ENCODE measurements around the gene ELAPOR1.

DNA sequence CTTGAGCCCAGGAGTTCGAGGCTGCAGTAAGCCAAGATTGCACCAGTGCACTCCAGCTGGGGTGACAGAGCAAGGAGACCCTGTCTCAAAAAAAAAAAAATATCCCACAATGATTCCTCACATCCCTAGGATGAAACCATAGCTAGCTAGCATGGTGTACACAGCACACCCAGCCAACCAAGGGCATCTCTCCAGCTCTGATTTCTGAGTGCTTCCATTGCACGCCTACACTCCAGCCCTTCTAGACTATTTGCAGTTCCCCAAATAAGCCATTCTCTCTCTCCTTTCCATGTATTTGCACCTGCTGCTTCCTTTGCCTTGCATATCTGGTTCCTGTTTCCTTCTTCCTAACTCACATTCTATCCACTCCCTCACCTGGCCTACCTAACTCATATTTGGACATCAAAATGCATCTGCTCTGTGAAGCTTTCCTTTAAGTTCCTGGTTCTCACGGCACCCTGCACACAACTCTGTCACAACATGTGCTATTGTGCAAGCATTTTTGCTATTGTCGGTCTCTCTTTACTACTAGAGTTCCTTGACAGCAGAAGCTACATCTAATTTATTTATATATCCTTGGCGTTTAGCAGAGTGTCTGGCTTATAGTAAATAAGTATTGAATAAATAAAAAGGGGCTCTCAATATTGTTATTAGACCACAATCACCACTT is 2.4 kb upstream of the ELAPOR1 start:
- TF ChIP-seq POLR2AphosphoS5 (IDR thresholded peaks at IDR 0.05) = no peak
- TF ChIP-seq, protein P1, sequence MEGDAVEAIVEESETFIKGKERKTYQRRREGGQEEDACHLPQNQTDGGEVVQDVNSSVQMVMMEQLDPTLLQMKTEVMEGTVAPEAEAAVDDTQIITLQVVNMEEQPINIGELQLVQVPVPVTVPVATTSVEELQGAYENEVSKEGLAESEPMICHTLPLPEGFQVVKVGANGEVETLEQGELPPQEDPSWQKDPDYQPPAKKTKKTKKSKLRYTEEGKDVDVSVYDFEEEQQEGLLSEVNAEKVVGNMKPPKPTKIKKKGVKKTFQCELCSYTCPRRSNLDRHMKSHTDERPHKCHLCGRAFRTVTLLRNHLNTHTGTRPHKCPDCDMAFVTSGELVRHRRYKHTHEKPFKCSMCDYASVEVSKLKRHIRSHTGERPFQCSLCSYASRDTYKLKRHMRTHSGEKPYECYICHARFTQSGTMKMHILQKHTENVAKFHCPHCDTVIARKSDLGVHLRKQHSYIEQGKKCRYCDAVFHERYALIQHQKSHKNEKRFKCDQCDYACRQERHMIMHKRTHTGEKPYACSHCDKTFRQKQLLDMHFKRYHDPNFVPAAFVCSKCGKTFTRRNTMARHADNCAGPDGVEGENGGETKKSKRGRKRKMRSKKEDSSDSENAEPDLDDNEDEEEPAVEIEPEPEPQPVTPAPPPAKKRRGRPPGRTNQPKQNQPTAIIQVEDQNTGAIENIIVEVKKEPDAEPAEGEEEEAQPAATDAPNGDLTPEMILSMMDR (IDR thresholded peaks at IDR 0.05; ENCODE audit: poor library complexity, severe bottlenecking) = no peak

All from neural cell (in vitro differentiated cells).